Mammary microvascular endothelial cell (primary cell): ENCODE data around the gene NPC2. TPM values are rescaled to one million over a fixed set of nuclear protein-coding genes. Genes with fewer than 3 reads are reported as not detected.

ENCODE experiments used
- total RNA-seq: library from RNA; depleted of rRNA; stranded (reverse); fragments of >200 nt; gene quantifications from 2 replicates; pipeline ENCODE4 v1.2.3, GENCODE V29; 2015

Gene NPC2
- 1,022 and 1,323 TPM in 2 replicates for total RNA-seq

GRCh38 chr14:74492776-74493342 is at the start of gene NPC2:
Gene NPC2 (minus strand): TSS chr14:74493305. CDS start chr14:74493274, 31 bp downstream.

GRCh38 chr14:74493343-74494261 is 497 bp upstream of the NPC2 start, which contains the start of gene ISCA2:
Gene ISCA2 (plus strand): TSS chr14:74493765. CDS start chr14:74493775, 10 bp downstream.

Other genes starting within 250 kb of the NPC2 start
- 26.2 and 30.1 TPM in 2 replicates for gene ABCD4, start 190.4 kb downstream of the NPC2 start, total RNA-seq
- gene VRTN, start 144.8 kb downstream of the NPC2 start, total RNA-seq, result not detected in 2 replicates
- gene SYNDIG1L, start 67.1 kb downstream of the NPC2 start, total RNA-seq, result not detected in 2 replicates
- gene ISCA2, start 460 bp upstream of the NPC2 start, total RNA-seq, result 13.9 and 28.6 TPM in 2 replicates
- 137 and 138 TPM in 2 replicates for gene LTBP2, start 118.9 kb upstream of the NPC2 start, total RNA-seq
- 16.8 and 24.5 TPM in 2 replicates for gene AREL1, start 219.8 kb upstream of the NPC2 start, total RNA-seq
- 28.8 and 36.8 TPM in 2 replicates for gene FCF1, start 219.8 kb upstream of the NPC2 start, total RNA-seq